DMS53 treated with DMSO at 0.1 percent for 48 hours (cell line): ENCODE results near the gene RELN.
A peak's percentile ranks its signal among the peaks of the same experiment; 100 is the strongest.

Experiments
- DNase-seq: peaks from one replicate; lab custom pipeline; 2025; ENCODE audit not compliant: unreplicated experiment; lab: John Stamatoyannopoulos, UW

RELN gene

DNA sequence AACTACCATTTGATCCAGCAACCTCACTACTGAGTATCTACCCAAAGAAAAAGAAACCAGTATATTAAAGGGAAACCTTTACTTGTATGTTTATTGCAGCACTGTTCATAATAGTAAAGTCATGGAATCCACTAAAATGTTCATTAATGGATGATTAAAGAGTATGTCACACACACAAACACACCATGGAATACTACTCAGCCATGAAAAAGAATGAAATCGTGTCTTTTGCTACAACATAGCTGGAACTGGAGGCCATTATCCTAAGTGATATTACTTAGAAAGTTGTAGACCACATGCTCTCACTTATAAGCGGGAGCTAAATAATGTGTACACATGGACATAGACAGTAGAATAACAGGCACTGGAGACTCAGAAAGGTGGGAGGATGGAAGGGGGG lies 340.4 kb downstream of the RELN start:
- DNase-seq, result no peak

DNA sequence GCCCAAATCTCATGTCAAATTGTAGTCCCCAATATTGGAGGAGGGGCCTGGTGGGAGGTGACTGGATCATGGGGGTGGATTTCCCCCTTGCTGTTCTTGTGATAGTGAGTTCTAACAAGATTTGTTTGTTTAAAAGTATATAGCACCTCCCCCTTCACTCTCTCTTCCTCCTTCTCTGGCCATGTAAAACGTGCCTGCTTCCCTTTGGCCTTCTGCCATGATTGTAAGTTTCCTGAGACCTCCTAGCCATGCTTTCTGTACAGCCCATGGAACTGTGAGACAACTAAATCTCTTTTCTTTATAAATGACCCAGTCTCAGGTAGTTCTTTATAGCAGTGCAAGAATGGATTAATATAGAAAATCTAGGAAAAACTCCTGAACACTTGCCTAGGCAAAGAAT lies 341.3 kb downstream of the RELN start:
- DNase-seq, result no peak

DNA sequence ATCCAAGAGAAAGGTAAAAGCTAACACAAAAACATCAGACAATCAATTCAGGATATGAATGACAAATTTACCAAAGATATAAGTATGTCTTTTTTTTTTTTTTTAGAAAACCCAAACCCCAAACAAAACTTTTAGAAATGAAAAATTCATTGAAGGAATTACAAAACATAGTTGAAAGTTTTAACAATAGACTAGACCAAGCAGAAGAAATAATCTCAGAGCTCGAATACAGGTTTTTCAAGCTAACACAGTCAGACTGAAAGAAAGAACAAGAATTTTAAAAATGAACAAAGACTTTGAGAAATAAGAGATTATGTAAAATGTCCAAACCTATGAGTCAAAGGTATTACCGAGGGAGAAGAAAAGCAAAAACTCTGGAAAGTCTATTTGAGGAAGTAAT lies 345.1 kb downstream of the RELN start:
- no peak for DNase-seq

DNA sequence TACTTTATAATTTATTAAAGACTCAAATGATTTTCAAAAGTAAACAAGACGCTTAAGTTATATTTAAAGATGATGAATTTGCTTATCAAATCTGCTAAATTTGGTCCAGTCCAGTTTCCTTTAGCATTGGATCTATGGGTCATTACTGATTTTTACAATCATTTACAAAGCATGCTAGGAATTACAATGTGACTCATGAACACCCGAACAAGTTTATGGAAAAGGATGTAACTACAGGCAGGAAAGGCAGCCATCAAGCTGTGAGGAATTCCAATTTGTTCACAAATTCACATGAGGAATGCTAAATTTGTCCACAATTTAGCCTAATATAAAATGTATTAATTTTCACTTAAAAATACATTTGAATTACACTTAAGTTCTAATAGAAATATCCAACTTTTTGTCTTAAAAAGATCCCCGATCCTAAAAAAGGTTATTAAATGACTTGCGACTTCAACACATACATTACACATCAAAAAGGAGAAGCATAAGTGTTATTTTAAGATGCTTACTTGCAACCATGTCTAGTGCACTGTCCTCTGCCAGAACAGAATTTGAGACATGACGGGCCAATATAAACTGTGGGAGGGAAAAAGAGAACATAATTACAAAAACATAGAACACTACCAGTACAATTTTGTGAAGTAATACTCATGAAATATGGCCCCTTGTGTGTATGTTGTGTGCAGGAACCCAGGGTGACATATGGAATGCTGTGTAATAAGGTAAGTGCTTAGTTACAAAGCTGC lies 349.3 kb downstream of the RELN start:
- no peak for DNase-seq

DNA sequence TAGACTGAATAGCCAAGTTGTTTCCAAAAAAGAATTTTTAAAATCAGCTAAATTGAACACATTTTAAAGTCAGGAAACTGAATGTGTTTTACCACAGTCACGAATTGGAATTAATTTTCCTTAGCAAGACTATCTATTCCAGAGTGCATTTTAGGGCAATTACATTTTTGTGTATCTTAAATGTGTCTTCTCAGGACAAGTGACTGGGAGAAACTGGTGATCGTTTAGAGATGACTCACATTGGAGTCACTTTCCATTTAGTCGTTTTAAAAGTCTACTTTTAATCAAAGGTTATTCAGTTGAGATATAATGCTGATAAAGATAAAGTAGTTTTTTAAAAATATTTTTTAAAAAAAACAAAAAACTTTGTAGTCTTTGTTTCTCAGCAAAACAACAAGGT lies 351.7 kb downstream of the RELN start:
- no peak for DNase-seq

DNA sequence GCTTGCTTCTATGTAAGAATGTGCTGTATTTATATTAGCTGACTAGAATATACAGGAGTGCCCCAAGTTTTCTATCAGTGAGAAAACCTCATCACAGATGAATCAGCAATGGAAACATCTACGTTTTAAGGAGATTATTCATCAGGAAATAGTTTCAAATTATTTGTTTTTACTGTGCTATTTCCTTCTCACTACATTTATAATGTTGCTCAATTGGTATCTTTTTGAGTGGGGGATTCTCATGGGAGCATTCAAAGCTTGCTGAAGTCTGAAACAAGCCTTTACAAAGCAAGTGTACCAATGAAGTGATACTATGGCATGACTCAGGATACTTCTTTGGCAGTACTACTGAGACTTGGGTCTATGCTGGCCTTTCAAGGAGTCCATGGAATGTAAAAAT lies 352.4 kb downstream of the RELN start:
- no peak for DNase-seq

DNA sequence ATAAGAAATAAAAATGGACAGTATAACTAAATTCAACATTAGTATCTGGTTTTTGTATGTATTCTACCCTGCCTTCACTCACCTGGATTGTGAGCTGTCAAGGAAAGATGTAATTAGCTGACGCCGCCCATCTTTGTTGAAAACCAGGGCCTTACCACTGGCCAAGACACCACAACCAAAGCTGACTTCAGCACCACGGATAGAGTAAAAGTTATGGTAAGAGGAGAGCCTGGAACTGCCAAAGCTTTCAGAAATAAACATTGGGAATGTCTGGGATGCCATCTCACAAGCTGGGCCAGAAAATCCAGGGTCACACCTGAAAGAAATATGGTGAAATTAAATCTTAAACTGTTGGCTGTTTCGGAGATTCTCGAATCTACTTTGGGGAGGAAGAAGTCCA lies 353.3 kb downstream of the RELN start:
- DNase-seq, result no peak

DNA sequence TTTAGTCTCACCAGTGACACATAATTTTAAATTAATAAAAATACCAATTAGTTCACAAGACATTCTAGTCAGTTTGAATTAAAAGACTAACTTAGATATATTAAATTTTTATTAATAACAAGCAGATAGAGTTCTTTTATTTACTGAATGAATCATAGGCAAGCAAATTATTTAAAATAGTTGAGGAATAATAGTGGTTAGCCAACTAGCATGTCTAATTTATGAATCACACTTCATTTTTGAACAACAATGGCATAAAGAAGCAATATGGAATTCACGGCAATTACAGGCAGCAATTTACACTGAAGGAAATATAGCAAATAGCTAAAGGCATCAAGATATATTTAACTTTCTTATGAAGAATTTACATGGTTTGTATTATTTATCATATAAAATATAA lies 356.5 kb downstream of the RELN start:
- no peak for DNase-seq

DNA sequence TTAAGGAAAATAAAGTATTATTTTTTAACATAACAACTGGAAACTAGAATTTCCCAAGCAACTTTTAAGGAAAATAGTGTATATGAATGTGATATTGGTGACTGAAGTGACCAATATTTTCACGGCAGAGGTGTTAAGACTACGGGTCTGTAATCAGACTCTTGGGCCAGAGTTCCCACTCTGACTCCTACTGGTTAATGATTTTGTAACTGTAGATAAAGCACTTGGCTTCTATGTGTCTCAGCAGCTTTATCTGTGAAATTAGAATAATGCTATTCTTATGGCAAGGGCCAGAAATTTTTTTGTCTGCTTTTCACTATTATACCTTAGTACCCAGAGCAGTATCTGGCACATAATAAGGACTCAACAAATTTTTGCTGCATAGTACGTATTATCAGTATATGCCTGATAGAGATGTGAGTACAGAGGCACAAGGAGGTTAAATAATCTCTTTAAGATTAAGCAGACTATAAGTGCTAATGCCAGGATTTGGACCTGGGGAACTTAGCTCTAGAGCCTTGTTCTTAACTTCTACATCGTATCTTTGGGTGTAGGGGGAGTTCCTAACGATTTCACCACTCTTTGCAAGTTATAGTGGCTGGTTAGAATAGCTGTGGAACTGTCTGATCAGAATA lies 357.3 kb downstream of the RELN start:
- DNase-seq, result no peak

DNA sequence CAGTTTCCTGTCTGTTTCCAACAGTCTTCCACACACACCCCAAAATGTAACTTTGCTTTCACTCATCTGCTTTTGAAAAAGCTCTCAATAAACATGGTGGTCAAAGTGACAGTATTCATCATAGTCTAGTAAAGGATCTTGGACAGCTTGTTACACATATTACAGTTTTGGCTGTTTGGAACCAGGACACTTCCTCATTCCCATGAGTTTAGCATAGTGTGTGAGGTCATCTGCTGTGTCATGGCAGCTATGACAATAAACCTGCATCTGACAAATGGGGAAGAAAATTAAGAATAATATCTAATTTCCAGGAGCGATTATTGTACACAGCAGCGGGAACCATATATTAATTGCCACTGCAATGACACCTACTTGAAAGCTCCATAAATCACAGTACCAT lies 359.1 kb downstream of the RELN start:
- DNase-seq, result no peak

DNA sequence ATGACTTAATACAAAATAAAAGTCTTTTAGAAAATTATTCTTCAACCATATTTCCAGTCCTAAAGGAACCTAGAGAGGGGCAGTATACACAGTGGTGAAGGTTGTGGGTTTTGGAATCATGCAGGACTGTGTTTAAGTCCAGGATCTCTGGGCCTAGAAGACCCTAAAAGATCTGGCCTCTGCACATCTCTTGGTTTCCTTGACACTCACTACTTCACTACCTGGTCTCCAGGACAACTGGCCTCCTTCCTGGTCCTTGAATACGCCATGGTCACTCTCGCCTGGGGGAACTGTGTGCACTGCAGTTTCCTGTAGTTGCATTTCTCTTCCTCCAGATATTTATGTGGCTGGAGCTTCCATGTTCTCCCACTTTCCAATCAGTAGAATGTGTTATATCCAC lies 360.7 kb downstream of the RELN start:
- DNase-seq, result no peak

DNA sequence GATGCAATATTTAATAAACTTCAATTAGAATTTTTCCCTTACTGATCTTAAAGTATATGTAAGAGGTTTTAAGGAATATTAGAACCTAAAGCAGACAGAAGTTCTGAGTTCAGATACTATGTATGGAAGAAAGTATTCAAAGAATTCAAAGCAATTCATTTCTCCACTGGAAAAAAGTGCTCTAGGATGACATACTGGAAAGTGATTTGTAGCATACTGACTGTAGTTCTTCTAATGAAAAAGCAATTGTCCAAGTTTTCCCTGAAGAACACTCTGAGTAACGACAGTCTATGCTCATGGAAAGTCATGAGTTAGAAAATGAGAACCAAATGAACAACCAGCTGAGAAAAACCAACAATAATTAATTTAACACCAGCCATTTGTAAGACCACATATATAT lies 362.7 kb downstream of the RELN start:
- no peak for DNase-seq

DNA sequence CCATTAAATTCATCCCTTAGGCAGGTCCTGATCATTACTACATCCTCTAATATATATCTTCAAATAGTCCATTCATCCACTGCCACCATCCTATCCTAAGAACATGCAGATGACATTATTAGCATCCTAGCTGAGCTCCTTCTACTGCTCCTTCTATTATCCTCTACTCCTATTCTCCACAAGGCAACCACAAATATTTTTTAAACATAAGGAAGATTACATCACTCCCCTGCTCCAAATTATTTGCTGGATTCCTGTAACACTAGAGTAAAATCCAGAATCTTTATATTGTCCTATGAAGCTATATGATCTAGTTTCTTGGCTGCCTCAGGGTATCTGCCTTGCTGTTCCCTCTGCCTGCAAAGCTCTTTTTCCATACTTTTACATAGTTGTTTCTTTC lies 367.2 kb downstream of the RELN start:
- DNase-seq, result no peak

DNA sequence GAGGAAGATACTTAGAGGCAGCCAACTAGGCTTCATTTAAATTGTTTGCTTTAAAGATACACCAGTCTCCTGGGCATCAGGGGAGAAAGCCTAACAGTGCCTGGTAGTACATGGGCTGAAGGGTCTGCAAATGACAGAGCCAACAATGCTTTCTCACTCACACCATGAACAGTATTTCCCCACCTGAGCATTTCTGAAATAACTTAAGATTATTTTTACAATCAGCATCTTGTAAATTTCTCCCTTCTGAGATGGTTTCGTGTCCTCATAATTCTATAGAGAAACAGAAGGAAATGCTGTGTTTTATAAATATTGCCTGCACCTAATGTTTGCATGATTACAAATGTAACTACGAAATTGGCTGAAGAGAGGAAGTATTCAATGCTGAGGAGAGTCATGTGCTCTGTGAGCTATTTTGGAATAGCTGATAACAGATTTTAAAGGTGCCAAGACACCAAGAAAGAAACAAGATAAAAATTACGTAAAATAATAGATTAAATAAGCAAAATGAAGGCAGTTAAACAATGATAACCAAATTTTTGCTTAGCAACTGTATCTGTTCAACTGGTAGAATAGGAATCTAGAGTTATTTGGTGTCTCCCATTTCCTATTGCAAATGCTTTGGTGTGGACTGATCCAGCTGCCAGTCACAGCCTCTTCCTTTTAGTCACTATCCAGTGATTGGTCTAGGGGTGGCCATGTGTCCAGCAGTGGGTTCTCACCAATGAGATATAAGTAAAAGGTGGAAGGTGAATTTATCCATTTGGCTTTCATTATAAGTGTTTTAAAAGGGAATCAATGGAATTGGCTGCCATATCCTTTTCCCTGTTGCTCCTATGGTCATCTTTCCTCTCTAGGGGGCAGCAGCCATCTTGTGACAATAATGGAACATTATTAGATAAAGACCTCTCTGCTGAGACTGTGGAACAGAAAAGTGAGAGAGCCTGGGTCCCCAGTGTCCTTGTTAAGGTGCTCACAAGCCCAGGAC lies 375.5 kb downstream of the RELN start:
- peak; percentile 76 for DNase-seq

DNA sequence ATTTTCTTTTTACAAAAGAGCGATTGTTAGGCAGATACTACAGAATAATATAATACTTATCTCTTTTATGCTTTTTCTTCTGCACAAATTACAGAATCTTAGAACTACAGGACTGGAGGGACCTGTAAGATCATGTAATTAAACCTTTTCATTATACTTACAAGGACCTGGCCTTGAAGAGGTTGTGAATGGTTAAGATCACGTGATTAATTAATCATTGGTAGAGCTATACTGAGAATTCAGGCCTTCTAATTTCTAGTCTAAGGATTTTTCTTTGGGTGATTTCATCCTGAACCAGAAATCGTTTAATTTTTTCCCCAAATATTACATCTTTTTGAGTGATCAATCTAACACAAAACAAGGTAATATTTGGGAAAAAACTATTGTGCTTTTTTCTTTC lies 379.7 kb downstream of the RELN start:
- no peak for DNase-seq

DNA sequence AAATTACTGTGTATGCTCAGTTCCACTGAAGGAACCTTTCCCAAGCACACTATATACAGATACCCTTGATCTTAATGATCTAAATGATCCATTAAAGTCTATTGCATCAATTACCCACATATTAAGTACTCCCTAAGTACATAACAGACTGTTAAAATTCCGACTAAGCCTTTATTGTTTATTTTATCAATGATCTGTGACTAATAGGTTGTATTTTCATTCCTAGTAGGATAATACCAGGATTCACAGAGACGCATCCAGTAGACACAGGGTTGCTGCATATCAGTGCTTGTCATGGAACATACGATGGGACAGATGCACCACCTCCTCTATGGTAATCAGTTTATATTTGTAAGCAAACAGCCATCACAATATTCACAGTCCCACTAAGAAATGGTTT lies 383.8 kb downstream of the RELN start:
- no peak for DNase-seq

DNA sequence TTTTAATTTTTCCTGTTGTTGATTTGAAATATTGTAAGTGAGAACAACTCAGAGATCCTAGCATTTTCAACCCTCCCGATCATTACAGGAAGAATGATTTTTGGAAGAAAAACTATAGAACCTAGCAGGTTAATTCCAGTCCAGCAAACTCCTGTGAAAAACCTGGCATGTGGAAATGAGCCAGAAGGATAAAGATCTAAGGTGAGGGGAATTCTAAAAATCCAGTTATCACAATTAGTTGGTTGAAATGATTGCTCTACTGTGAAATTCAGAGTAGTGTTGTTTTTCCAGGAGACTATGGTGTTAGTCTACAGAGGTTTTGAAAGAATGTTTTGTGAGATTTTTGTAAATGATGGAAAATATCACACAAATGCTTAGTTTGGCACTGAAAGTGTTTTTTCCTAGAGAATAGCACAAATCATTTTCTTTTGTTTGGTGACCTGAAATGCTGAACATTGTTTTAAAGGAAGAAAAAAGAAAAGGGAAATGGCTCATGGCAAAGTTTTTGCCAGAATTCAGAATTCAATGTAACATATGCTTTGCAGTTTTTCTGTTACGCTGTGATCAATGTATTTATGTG lies 391.0 kb downstream of the RELN start:
- DNase-seq, result no peak

DNA sequence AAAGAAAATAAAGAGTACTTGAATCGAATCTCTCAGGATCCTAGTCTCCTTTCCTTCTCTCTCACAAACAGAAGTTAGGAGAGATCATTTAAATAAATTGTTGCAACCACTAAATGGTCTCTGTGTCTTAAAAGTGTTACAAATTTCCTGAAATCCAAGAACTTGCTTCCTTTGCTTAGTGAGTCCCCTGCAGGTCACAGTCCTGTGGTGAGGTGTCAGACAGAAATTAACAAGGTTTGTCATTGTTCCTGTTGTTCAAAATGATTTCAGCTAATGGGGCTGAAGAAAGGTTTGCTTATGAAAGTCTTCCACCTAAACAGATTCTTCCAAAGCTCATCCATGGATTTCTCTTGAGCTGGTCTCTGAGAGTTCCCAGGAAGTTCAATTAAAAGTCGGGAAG lies 391.9 kb downstream of the RELN start:
- DNase-seq, result no peak

DNA sequence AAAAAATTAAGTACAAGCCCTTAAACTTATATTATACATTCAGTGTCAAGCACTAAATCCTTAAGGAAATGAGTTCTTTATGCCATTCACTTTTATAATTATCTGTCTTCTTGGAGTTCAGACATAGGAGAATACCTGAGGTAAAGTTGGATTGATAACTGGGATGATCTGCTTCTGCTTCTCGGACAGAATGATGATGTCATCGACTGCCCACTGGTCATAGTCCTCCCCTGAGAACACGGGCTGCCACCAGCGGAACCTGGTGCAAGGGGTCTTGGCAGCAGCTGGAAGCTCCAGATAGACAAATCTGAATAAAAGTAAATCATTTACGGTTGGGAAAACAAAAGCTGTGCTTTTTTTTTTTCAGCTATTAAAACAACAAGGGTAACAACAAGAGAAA lies 395.3 kb downstream of the RELN start:
- DNase-seq, result no peak

DNA sequence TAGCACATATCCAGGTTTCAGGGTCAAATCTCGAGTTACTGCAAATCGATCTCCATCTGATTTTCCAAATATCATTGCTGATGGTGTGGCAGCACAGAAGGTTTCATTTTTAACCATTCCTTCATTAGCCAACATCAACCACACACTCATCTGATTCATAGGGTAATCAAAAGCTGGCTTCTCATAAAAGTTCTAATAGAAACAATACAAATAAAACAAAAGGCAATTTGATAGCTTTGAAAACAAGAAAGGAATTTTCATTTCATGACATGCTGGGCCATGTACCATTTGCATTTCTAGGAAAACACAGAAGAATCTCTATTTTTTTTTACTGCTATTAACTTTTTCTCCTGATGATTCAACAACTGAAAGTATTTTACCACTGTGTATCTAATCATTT lies 395.8 kb downstream of the RELN start:
- DNase-seq, result no peak

DNA sequence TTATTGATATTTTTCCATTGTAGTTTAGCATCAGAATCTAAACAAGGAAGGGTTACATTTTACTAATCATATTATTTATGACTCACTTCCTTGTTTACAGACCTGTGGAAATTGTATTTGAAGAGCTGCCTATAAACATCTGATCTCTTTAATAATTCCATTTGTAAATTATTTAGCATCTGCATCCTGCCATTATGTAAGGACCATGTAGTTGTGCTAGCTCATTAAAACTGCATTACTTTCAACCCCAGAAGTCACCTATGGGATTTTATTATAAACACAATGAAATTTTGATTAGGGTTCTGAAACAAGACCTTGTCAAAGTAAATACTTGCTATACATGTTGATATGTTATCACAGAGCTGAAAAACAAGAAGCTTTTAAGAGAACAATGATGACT lies 396.6 kb downstream of the RELN start:
- DNase-seq, result peak; percentile 50

DNA sequence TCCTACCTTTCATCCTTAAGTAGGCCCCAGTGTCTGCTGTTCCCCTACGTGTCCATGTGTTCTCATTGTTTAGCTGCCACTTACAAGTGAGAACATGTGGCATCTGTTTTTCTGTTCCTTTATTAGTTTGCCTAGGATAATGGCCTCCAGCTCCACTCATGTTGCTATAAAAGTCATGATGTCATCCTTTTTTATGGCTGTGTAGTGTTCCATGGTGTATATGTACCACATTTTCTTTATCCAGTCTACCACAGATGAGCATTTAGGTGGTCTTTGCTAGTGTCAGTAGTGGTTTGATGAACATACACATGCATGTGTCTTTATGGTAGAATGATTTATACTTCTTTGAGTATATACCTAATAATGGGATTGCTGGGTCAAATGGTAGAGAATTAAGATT lies 397.3 kb downstream of the RELN start:
- no peak for DNase-seq
